Activated T-helper 2 cell treated with anti-CD3 and anti-CD28 coated beads, Interferon-gamma antibody, Interleukin-2, Interleukin-4, amounts not matched to agents 10 μg/mL and 5 μg/mL and 100 μg/mL, durations not matched to agents 14 hours and 24 hours and 36 hours (primary cell): ENCODE data around the gene GSTK1. TPM values are rescaled to one million over a fixed set of nuclear protein-coding genes. Genes with fewer than 3 reads are reported as not detected.
A peak's percentile ranks its signal among the peaks of the same experiment; 100 is the strongest.
"Not testable (repeated sequence)": the region's sequence is repeated elsewhere in the genome, so short reads cannot be mapped to it uniquely, and the experiment has no call there.

Source experiments
- DNase-seq: peaks from one replicate; pipeline ENCODE4 v3.0.0; 2021; ENCODE audit warnings: low spot score
- H3K27ac Mint-ChIP-seq: one replicate; pipeline ENCODE4 v1.8.0; 2021; ENCODE audit warnings: mixed read lengths
- H3K27me3 Mint-ChIP-seq: one replicate; pipeline ENCODE4 v1.8.0; 2021; ENCODE audit warnings: low read depth, mixed read lengths
- H3K36me3 Mint-ChIP-seq: one replicate; pipeline ENCODE4 v1.8.0; 2021; ENCODE audit warnings: low read depth, mixed read lengths
- H3K4me1 Mint-ChIP-seq: one replicate; pipeline ENCODE4 v1.8.0; 2021; ENCODE audit warnings: low read depth, mixed read lengths
- H3K4me3 Mint-ChIP-seq: one replicate; pipeline ENCODE4 v1.8.0; 2021; ENCODE audit warnings: low read depth, mild to moderate bottlenecking, moderate library complexity, mixed read lengths
- H3K9me3 Mint-ChIP-seq: one replicate; pipeline ENCODE4 v1.8.0; 2021; ENCODE audit warnings: mixed read lengths
- intact Hi-C: fragments of 100-400 bp; cut with micrococcal nuclease; formaldehyde crosslinking; loops from one replicate; pipeline ENCODE4 v1.15.1; 2023
- total RNA-seq: library from RNA; stranded (reverse); gene quantifications from 2 replicates; pipeline ENCODE4 v1.2.3, GENCODE V29; 2022

GSTK1 gene
- total RNA-seq, 1 donor from 2014 or later, result 168 TPM

- no peaks in the 10 kb centered on the region for H3K27me3 Mint-ChIP-seq
- H3K4me1 Mint-ChIP-seq, result peaks cover 53% of the 10 kb centered on the region
- H3K9me3 Mint-ChIP-seq, result peaks cover 12% of the 10 kb centered on the region
- H3K27ac Mint-ChIP-seq, result peak overlapping the region; percentile 91
- intact Hi-C loops, result loop anchor here (1.0 to 2.0 kb wide), 3 partner anchors 8 to 20 kb away; no protein-coding TSS in a partner anchor
- H3K4me3 Mint-ChIP-seq, result peak overlapping the region; percentile 59
- H3K36me3 Mint-ChIP-seq, result peaks cover 17% of the 10 kb centered on the region
- no peak for DNase-seq
These were observed 4.4 kb upstream of the GSTK1 start for GRCh38 chr7:143258831-143259230.

DNA sequence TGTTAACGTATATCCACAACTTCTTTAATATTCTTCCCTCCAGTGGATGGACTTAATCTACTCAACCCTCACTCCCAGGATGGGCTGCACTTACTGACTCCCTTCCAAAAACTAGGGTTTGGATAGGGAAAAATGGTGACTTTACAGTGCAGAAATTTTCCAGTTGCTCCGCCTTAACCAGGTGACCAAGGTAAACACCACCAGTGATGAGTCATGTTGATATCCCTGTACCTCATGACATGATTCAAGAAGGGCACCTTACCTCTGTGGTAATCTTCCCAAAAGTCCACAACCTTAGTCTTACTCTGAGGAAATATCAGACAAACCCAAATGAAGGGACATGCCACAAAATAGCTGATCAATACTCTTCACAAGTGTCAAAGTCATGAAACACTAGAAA lies 3.5 kb upstream of the GSTK1 start:
- no peak overlapping the region for H3K4me3 Mint-ChIP-seq
- peak overlapping the region; percentile 44 for H3K27ac Mint-ChIP-seq
- intact Hi-C loops, result loop anchor here (1.0 to 5.0 kb wide), 4 partner anchors 8 to 123 kb away; partner anchors contain the start of gene ZYX
- no peak for DNase-seq
- no peaks in the 10 kb centered on the region for H3K27me3 Mint-ChIP-seq
- peaks cover 20% of the 10 kb centered on the region for H3K36me3 Mint-ChIP-seq
- peaks cover 56% of the 10 kb centered on the region for H3K4me1 Mint-ChIP-seq
- peaks cover 6% of the 10 kb centered on the region for H3K9me3 Mint-ChIP-seq

- peaks cover 6% of the 10 kb centered on the region for H3K9me3 Mint-ChIP-seq
- peaks cover 38% of the 10 kb centered on the region for H3K36me3 Mint-ChIP-seq
- H3K27ac Mint-ChIP-seq, result peak overlapping the region; percentile 44
- peaks cover 48% of the 10 kb centered on the region for H3K4me1 Mint-ChIP-seq
- no peaks in the 10 kb centered on the region for H3K27me3 Mint-ChIP-seq
- peak overlapping the region; percentile 68 for H3K4me3 Mint-ChIP-seq
- intact Hi-C loops, result loop anchor here (2.0 to 5.0 kb wide), 2 partner anchors 35 to 120 kb away; partner anchors contain the start of gene ZYX
- no peak for DNase-seq
These were observed 1.3 kb upstream of the GSTK1 start for GRCh38 chr7:143261901-143262300.

DNA sequence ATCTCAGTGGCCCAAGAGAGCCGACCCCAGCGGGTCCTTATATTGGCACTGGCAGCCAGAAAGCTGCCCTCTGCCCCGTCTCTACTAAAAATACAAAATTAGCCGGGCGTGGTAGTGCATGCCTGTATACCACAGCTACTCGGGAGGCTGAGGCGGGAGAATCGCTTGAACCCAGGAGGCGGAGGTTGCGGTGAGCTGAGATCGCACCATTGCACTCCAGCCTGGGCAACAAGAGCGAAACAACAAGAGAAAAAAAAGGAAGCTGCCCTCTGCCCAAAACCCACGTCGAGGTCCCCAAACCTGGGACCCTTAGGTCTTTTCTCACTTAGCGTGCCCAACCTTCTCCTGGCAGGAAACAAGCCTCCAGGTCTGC lies 941 bp downstream of the GSTK1 start:
- intact Hi-C loops, result loop anchor here (5.0 kb wide), 1 partner anchor 118 kb away; the partner anchor contains the start of gene ZYX
- DNase-seq, H3K9me3 Mint-ChIP-seq, H3K27me3 Mint-ChIP-seq: not testable (repeated sequence)
- Mint-ChIP-seq H3K4me3 (peak overlapping the region; percentile 97), H3K4me1 (peaks cover 50% of the 10 kb centered on the region), H3K27ac (peak overlapping the region; percentile 94), H3K36me3 (peaks cover 61% of the 10 kb centered on the region)

DNA sequence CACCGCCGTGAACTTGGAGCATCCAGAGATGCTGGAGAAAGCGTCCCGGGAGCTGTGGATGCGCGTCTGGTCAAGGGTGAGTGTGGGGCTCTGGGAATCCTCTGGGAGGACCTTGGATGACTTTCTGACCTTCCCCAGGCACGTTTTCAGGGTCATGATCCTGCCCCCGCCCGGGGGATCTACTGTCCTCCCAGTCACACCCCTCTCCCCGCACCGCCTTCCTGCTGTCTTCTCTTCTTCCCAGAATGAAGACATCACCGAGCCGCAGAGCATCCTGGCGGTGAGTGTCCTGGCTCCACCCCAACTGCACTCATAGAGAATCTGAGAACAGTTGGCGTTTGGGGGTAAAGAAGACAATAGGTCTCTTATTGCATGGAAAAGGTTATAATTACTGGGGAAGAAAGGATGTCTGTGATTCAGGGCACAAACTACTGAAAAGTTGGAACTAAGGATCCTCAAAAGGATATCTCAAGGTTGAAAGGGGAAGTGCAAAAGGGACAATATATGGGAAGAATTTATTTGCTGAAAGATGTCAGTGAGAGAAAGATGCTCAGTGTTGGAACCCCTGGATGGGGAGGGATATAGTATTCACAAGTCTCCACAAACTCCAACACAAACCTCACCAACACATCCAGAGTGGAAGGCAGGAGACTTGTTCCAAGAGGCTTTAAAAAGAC lies 1.9 kb downstream of the GSTK1 start:
- intact Hi-C loops, result no loop called here
- Mint-ChIP-seq H3K27ac (peak overlapping the region; percentile 36), H3K4me1 (peaks cover 45% of the 10 kb centered on the region), H3K36me3 (peaks cover 71% of the 10 kb centered on the region), H3K9me3 (peaks cover 6% of the 10 kb centered on the region), H3K27me3 (no peaks in the 10 kb centered on the region), H3K4me3 (peak overlapping the region; percentile 97)
- DNase-seq, result no peak

DNA sequence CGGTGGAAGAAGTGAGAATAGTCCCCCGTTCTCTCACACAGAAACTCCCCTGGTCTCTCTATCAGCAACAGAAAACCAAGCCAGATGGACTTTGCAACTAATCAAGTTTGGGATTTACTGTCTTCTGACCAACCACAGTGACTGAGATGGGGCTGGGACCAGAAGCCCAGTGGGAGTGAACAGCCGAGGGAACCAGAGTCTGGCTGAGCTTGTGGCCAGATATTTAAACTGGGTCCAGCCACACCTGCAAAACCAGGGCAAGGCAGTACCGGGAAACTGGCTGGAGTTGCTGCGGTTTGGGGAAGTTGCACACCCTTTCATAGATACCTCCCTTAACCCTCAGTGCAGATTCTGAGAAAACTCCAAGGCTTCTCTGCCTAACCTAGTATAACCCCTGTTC lies 6.0 kb downstream of the GSTK1 start:
- intact Hi-C loops, result no loop called here
- Mint-ChIP-seq H3K27me3 (no peaks in the 10 kb centered on the region), H3K9me3 (no peaks in the 10 kb centered on the region), H3K36me3 (peaks cover 76% of the 10 kb centered on the region), H3K4me3 (no peak overlapping the region), H3K4me1 (peaks cover 40% of the 10 kb centered on the region), H3K27ac (no peak overlapping the region)
- no peak for DNase-seq

DNA sequence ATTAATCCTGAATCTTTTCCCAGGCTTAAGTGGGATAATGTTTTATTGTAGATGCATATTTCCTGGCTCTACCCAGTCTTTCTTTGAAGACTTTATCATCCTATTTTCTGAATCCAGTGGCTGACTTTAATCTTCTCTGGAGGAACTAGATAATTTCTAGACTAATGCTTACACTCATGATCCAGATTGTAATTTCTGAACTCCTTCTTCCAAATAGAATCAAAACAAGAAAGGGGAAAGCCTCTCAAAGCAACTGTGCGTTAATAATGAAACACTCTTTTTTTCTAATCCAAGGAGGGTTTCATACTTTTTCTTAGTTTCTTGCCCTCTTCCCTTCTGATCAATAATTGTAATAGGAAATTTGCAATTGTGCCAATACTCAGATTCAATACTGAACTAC lies 8.0 kb downstream of the GSTK1 start:
- Mint-ChIP-seq H3K27me3 (no peaks in the 10 kb centered on the region), H3K9me3 (no peaks in the 10 kb centered on the region), H3K27ac (no peak overlapping the region), H3K4me1 (peaks cover 26% of the 10 kb centered on the region), H3K36me3 (peaks cover 58% of the 10 kb centered on the region), H3K4me3 (no peak overlapping the region)
- intact Hi-C loops, result no loop called here
- no peak for DNase-seq

GRCh38 chr7:143272871-143273270 lies 9.6 kb downstream of the GSTK1 start:
- peaks cover 20% of the 10 kb centered on the region for H3K4me1 Mint-ChIP-seq

DNA sequence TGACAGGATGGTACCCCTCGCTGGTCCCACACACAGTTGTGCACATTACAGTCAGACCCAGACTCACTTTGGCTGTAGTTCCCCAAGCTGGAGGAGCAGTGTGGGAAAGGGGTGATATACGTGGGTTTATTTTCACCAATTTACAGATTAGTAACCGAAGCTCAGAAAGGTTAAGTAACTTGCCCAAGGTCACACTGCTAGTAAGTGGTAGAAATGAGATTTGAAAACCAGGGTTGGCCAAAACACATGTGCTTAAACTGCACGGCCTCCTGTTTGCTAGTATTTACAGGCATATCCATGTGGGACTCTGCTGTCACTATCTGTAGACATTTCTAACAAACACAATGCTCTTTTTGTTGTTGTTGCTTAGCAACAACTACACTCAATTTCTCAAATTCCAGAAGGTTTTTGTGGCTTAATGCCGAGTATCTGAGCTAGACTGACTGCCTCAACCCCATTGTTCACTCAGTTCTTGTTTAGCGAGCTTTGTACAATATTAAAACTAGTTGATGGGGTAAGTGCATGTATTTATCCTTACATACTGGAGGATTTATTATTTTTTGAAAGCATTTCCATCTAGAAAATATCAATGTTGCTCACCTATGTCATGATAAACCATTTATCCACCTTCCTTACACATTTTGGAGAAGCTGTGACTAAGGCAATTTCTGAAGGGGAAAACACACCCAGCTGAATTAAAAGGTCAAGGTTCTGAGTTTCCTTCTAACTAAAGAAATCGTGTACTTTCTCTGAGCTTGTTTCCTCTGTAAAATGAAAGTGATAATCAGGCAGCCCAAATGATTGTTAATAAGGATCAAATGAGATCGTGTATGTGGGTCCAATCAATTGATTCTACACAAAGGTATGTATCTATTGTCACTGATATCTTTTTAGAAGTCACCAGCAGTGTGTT lies 16.2 kb downstream of the GSTK1 start:
- H3K36me3 Mint-ChIP-seq, result no peaks in the 10 kb centered on the region
- H3K27me3 Mint-ChIP-seq, result no peaks in the 10 kb centered on the region
- peak overlapping the region; percentile 82 for H3K27ac Mint-ChIP-seq
- H3K9me3 Mint-ChIP-seq, result no peaks in the 10 kb centered on the region
- peaks cover 41% of the 10 kb centered on the region for H3K4me1 Mint-ChIP-seq
- intact Hi-C loops, result loop anchor here (1.0 to 10.0 kb wide), 3 partner anchors 9 to 565 kb away; partner anchors contain the start of gene CASP2
- H3K4me3 Mint-ChIP-seq, result peak overlapping the region; percentile 72
- DNase-seq, result no peak

More at GRCh38 chr7:143272871-143273270, 9.6 kb downstream of the GSTK1 start:
- Mint-ChIP-seq H3K27me3 (no peaks in the 10 kb centered on the region), H3K36me3 (peaks cover 43% of the 10 kb centered on the region), H3K4me3 (no peak overlapping the region), H3K27ac (no peak overlapping the region), H3K9me3 (no peaks in the 10 kb centered on the region)
- DNase-seq, result no peak
- intact Hi-C loops, result no loop called here

GRCh38 chr7:143280160-143280559 lies 16.9 kb downstream of the GSTK1 start:
- Mint-ChIP-seq H3K4me1 (peaks cover 41% of the 10 kb centered on the region), H3K9me3 (no peaks in the 10 kb centered on the region), H3K4me3 (peak overlapping the region; percentile 72), H3K36me3 (no peaks in the 10 kb centered on the region), H3K27me3 (no peaks in the 10 kb centered on the region), H3K27ac (peak overlapping the region; percentile 82)
- DNase-seq, result no peak
- intact Hi-C loops, result loop anchor here (1.0 to 10.0 kb wide), 2 partner anchors 8 to 565 kb away; partner anchors contain the start of gene CASP2

- no peaks in the 10 kb centered on the region for H3K9me3 Mint-ChIP-seq
- H3K4me3 Mint-ChIP-seq, result peak overlapping the region; percentile 72
- H3K36me3 Mint-ChIP-seq, result no peaks in the 10 kb centered on the region
- no peaks in the 10 kb centered on the region for H3K27me3 Mint-ChIP-seq
- DNase-seq, result no peak
- intact Hi-C loops, result loop anchor here (1.0 to 10.0 kb wide), 2 partner anchors 8 to 566 kb away; partner anchors contain the start of gene CASP2
- peaks cover 43% of the 10 kb centered on the region for H3K4me1 Mint-ChIP-seq
- H3K27ac Mint-ChIP-seq, result peak overlapping the region; percentile 82
These were observed 17.3 kb downstream of the GSTK1 start for GRCh38 chr7:143280566-143280965.

DNA sequence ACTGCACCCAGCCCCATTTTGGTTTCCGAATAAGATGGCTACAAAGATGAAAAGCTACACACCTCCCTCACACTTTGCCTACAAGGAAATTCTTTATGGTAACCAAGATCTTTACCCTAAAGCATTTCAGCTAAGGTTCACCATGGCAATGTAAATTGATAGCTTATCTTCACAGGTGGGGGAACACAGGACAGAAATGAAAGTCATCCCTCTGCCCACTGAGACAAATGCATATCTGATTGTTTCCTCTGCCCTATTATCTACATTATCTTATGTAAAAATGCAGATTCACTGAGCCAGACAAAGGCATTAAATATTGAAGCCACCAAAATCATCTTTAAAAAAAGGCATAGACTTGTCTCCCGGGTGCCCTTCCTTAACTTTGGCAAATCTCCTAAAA lies 18.3 kb downstream of the GSTK1 start:
- no peaks in the 10 kb centered on the region for H3K27me3 Mint-ChIP-seq
- intact Hi-C loops, result loop anchor here (10.0 kb wide), 1 partner anchor 567 kb away; no protein-coding TSS in a partner anchor
- peaks cover 45% of the 10 kb centered on the region for H3K4me1 Mint-ChIP-seq
- no peaks in the 10 kb centered on the region for H3K9me3 Mint-ChIP-seq
- H3K36me3 Mint-ChIP-seq, result no peaks in the 10 kb centered on the region
- H3K27ac Mint-ChIP-seq, result no peak overlapping the region
- DNase-seq, result no peak
- no peak overlapping the region for H3K4me3 Mint-ChIP-seq
